ENCODE measurements around the gene TNIP1.
A peak's percentile ranks its signal among the peaks of the same experiment; 100 is the strongest.

TNIP1 gene

DNA sequence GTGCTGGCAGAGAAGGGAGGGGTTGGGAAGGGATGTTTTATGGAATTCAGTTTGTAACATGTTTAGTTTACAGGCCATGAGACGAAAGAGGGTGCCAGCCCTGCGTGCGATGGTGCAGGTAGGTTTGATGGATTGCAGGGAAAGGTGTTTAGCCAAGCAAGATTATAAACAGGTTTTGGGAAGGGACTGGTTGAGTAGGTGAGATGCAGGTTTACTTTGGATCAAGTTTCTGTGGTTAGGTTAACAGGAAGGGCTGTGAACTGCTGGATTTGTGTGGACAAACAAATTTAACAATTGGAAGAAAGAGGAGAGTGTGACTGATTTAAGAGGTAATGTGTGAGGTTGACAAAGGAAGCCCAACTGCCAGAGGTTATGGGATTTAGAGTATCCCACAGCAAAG is 93.1 kb downstream of the TNIP1 start:
- TF ChIP-seq, protein P1, sequence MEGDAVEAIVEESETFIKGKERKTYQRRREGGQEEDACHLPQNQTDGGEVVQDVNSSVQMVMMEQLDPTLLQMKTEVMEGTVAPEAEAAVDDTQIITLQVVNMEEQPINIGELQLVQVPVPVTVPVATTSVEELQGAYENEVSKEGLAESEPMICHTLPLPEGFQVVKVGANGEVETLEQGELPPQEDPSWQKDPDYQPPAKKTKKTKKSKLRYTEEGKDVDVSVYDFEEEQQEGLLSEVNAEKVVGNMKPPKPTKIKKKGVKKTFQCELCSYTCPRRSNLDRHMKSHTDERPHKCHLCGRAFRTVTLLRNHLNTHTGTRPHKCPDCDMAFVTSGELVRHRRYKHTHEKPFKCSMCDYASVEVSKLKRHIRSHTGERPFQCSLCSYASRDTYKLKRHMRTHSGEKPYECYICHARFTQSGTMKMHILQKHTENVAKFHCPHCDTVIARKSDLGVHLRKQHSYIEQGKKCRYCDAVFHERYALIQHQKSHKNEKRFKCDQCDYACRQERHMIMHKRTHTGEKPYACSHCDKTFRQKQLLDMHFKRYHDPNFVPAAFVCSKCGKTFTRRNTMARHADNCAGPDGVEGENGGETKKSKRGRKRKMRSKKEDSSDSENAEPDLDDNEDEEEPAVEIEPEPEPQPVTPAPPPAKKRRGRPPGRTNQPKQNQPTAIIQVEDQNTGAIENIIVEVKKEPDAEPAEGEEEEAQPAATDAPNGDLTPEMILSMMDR (IDR thresholded peaks at IDR 0.05; ENCODE audit: control insufficient read depth, extremely low read depth, insufficient read depth): no peak
- H3K4me3 ChIP-seq (ENCODE audit: low read depth, low read length): no peak overlapping the region
- DNase-seq (ENCODE audit: low read depth): peak; percentile 50

Data from LNCaP clone FGC (cell line).